HEK293 (cell line): ENCODE measurements around the gene ARHGEF4.

ENCODE experiments used
- CTCF ChIA-PET: fragments of 350-600 bp; formaldehyde crosslinking; extraction: SDS; loops from one replicate; lab custom pipeline; 2021; ENCODE audit warnings: antibody characterized with exemption; lab: Yijun Ruan, JAX
- POLR2A ChIA-PET: fragments of 300-600 bp; formaldehyde crosslinking; extraction: SDS; loops from one replicate; lab custom pipeline; 2020; ENCODE audit warnings: antibody characterized with exemption, inconsistent platforms; lab: Yijun Ruan, JAX
- H3K27ac ChIP-seq: fragments of 200-500 bp; sonication (Bioruptor generic); 2 replicates; pipeline ENCODE4 v1.5.1; 2014; ENCODE audit warnings: low read depth, low read length, control low read depth, inconsistent platforms; ENCODE audit errors: extremely low read depth
- H3K36me3 ChIP-seq, 2 experiments: fragments of 200-500 bp in 1 of 2; sonication (Bioruptor generic) in 1 of 2; 1 replicate in 1 of 2; 2 replicates in 1 of 2; pipeline ENCODE4 v1.5.1; 2014 to 2017; ENCODE audit warnings: inconsistent platforms in 2 of 2, low read length in 2 of 2; ENCODE audit not compliant: control insufficient read depth in 2 of 2, insufficient read depth in 1 of 2
- H3K4me1 ChIP-seq: fragments of 200-500 bp; sonication (Bioruptor generic); 2 replicates; pipeline ENCODE4 v1.5.1; 2014; ENCODE audit warnings: mild to moderate bottlenecking, low read length, inconsistent platforms; ENCODE audit not compliant: control insufficient read depth, insufficient read depth
- H3K4me3 ChIP-seq: 2 replicates; pipeline ENCODE4 v1.5.1; 2011; ENCODE audit warnings: low read depth, mild to moderate bottlenecking, control low read depth, low read length, moderate library complexity
- H3K9me3 ChIP-seq: fragments of 200-500 bp; sonication (Bioruptor generic); 2 replicates; pipeline ENCODE4 v1.5.1; 2014; ENCODE audit warnings: low read depth, low read length, inconsistent platforms; ENCODE audit not compliant: control insufficient read depth, insufficient read depth
- GLI2 ChIP-seq: fragments of 450-650 bp; formaldehyde crosslinking; IDR thresholded peaks from 2 replicates; pipeline ENCODE4; 2017; ENCODE audit warnings: missing biosample characterization, missing genetic modification characterization, low read depth, borderline replicate concordance
- KLF7 ChIP-seq: fragments of 450-650 bp; formaldehyde crosslinking; IDR thresholded peaks from 2 replicates; pipeline ENCODE4 v1.5.1; 2016; ENCODE audit warnings: missing biosample characterization, missing genetic modification characterization, borderline replicate concordance
- KLF9 ChIP-seq: fragments of 450-650 bp; formaldehyde crosslinking; IDR thresholded peaks from 2 replicates; pipeline ENCODE4 v1.5.1; 2016; ENCODE audit warnings: missing biosample characterization, missing genetic modification characterization, low read depth
- OVOL3 ChIP-seq: fragments of 450-650 bp; formaldehyde crosslinking; IDR thresholded peaks from 2 replicates; pipeline ENCODE4 v1.5.1; 2016; ENCODE audit warnings: missing biosample characterization, missing genetic modification characterization
- PRDM6 ChIP-seq: fragments of 450-650 bp; formaldehyde crosslinking; IDR thresholded peaks from 2 replicates; pipeline ENCODE4 v1.5.1; 2017; ENCODE audit warnings: missing biosample characterization, missing genetic modification characterization
- RBAK ChIP-seq: fragments of 450-650 bp; formaldehyde crosslinking; IDR thresholded peaks from 2 replicates; pipeline ENCODE4 v1.5.1; 2016; ENCODE audit warnings: missing biosample characterization, missing genetic modification characterization
- SP3 ChIP-seq: fragments of 450-650 bp; formaldehyde crosslinking; IDR thresholded peaks from 2 replicates; pipeline ENCODE4 v1.5.1; 2016; ENCODE audit warnings: missing biosample characterization, missing genetic modification characterization
- WT1 ChIP-seq: fragments of 450-650 bp; formaldehyde crosslinking; IDR thresholded peaks from 2 replicates; pipeline ENCODE4 v1.5.1; 2016; ENCODE audit warnings: missing biosample characterization, missing genetic modification characterization
- ZBTB44 ChIP-seq: fragments of 450-650 bp; IDR thresholded peaks from 2 replicates; pipeline ENCODE4 v1.5.1; 2018; ENCODE audit warnings: missing biosample characterization, mild to moderate bottlenecking, missing genetic modification characterization
- ZBTB6 ChIP-seq: fragments of 450-650 bp; formaldehyde crosslinking; IDR thresholded peaks from 2 replicates; pipeline ENCODE4 v1.5.1; 2017; ENCODE audit warnings: missing biosample characterization, missing genetic modification characterization
- ZBTB7A ChIP-seq: fragments of 450-650 bp; formaldehyde crosslinking; IDR thresholded peaks from 2 replicates; pipeline ENCODE4 v1.5.1; 2016; ENCODE audit warnings: low read depth, missing biosample characterization, missing genetic modification characterization
- ZFP3 ChIP-seq: fragments of 450-650 bp; formaldehyde crosslinking; IDR thresholded peaks from 2 replicates; pipeline ENCODE4 v1.5.1; 2016; ENCODE audit warnings: low read depth, missing biosample characterization, missing genetic modification characterization
- ZFP37 ChIP-seq: fragments of 450-650 bp; formaldehyde crosslinking; IDR thresholded peaks from 2 replicates; pipeline ENCODE4 v1.5.1; 2016; ENCODE audit warnings: missing biosample characterization, missing genetic modification characterization
- ZNF146 ChIP-seq: fragments of 450-650 bp; formaldehyde crosslinking; IDR thresholded peaks from 2 replicates; pipeline ENCODE4 v1.5.1; 2016; ENCODE audit warnings: missing biosample characterization, missing genetic modification characterization
- ZNF214 ChIP-seq: fragments of 450-650 bp; formaldehyde crosslinking; IDR thresholded peaks from 2 replicates; pipeline ENCODE4 v1.5.1; 2017; ENCODE audit warnings: missing biosample characterization, mild to moderate bottlenecking, missing genetic modification characterization, borderline replicate concordance
- ZNF239 ChIP-seq: fragments of 450-650 bp; formaldehyde crosslinking; IDR thresholded peaks from 2 replicates; pipeline ENCODE4 v1.5.1; 2016; ENCODE audit warnings: missing biosample characterization, missing genetic modification characterization
- ZNF24 ChIP-seq: fragments of 450-650 bp; formaldehyde crosslinking; IDR thresholded peaks from 2 replicates; pipeline ENCODE4 v1.5.1; 2016; ENCODE audit warnings: missing biosample characterization, missing genetic modification characterization
- ZNF248 ChIP-seq: fragments of 450-650 bp; formaldehyde crosslinking; IDR thresholded peaks from 2 replicates; pipeline ENCODE4 v1.5.1; 2017; ENCODE audit warnings: missing biosample characterization, missing genetic modification characterization
- ZNF266 ChIP-seq: fragments of 450-650 bp; formaldehyde crosslinking; IDR thresholded peaks from 2 replicates; pipeline ENCODE4 v1.5.1; 2016; ENCODE audit warnings: missing biosample characterization, missing genetic modification characterization, low read depth
- ZNF280C ChIP-seq: fragments of 450-650 bp; formaldehyde crosslinking; IDR thresholded peaks from 2 replicates; pipeline ENCODE4 v1.5.1; 2016; ENCODE audit warnings: missing biosample characterization, missing genetic modification characterization
- ZNF558 ChIP-seq: fragments of 450-650 bp; formaldehyde crosslinking; IDR thresholded peaks from 2 replicates; pipeline ENCODE4 v1.5.1; 2016; ENCODE audit warnings: missing biosample characterization, missing genetic modification characterization
- ZNF610 ChIP-seq: fragments of 450-650 bp; formaldehyde crosslinking; IDR thresholded peaks from 2 replicates; pipeline ENCODE4 v1.5.1; 2016; ENCODE audit warnings: missing biosample characterization, missing genetic modification characterization, borderline replicate concordance
- ZNF701 ChIP-seq: fragments of 450-650 bp; formaldehyde crosslinking; IDR thresholded peaks from 2 replicates; pipeline ENCODE4 v1.5.1; 2016; ENCODE audit warnings: missing biosample characterization, missing genetic modification characterization
- ZNF777 ChIP-seq: fragments of 450-650 bp; formaldehyde crosslinking; IDR thresholded peaks from 2 replicates; pipeline ENCODE4 v1.5.1; 2017; ENCODE audit warnings: missing biosample characterization, missing genetic modification characterization, borderline replicate concordance
- ZXDB ChIP-seq: fragments of 450-650 bp; formaldehyde crosslinking; IDR thresholded peaks from 2 replicates; pipeline ENCODE4 v1.5.1; 2016; ENCODE audit warnings: missing biosample characterization, missing genetic modification characterization

The ARHGEF4 gene

GRCh38 chr2:130870779-130871178 is 34.1 kb downstream of the ARHGEF4 start:
- no peaks in the 10 kb centered on the region for H3K36me3 ChIP-seq
- ChIA-PET POLR2A (no interaction called here), CTCF (interaction anchor here (1.0 kb wide), 1 partner anchor 73 kb away, joined by 3 read pairs; no protein-coding TSS in a partner anchor)
- H3K27ac ChIP-seq = no peak overlapping the region
- no peak for TF ChIP-seq ZNF558 (tag by site-specific recombination)
- TF ChIP-seq KLF7 (tag by site-specific recombination) = no peak
- no peak for TF ChIP-seq ZNF214 (tag by site-specific recombination)
- no peak for TF ChIP-seq RBAK (tag by site-specific recombination)
- H3K4me1 ChIP-seq = no peaks in the 10 kb centered on the region
- H3K9me3 ChIP-seq = no peaks in the 10 kb centered on the region
- no peak overlapping the region for H3K4me3 ChIP-seq

GRCh38 chr2:130871843-130872740 is 35.4 kb downstream of the ARHGEF4 start:
- H3K4me1 ChIP-seq = no peaks in the 10 kb centered on the region
- H3K36me3 ChIP-seq = no peaks in the 10 kb centered on the region
- TF ChIP-seq GLI2 (tag by site-specific recombination) (no peak), SP3 (no peak), ZNF610 (tag by site-specific recombination) (no peak), KLF9 (tag by site-specific recombination) (no peak), ZNF24 (tag by site-specific recombination) (no peak), ZNF777 (no peak), ZXDB (tag by site-specific recombination) (no peak), ZFP3 (tag by site-specific recombination) (no peak), ZFP37 (no peak), ZNF701 (no peak), ZNF280C (tag by site-specific recombination) (no peak), PRDM6 (no peak)
- no peak overlapping the region for H3K27ac ChIP-seq
- CTCF ChIA-PET = interaction anchor here (0.7 to 1.8 kb wide), 3 partner anchors 51 to 126 kb away, joined by 3 to 4 read pairs (median 3); no protein-coding TSS in a partner anchor
- no peaks in the 10 kb centered on the region for H3K9me3 ChIP-seq
- POLR2A ChIA-PET = no interaction called here
- H3K4me3 ChIP-seq = no peak overlapping the region

- no peaks in the 10 kb centered on the region for H3K4me1 ChIP-seq
- CTCF ChIA-PET = interaction anchor here (0.7 to 4.9 kb wide), 8 partner anchors 9 to 206 kb away, joined by 3 to 74 read pairs (median 4); no protein-coding TSS in a partner anchor
- no peak for TF ChIP-seq KLF7 (tag by site-specific recombination)
- TF ChIP-seq WT1 (tag by site-specific recombination) = no peak
- TF ChIP-seq ZBTB7A (tag by site-specific recombination) = no peak
- no peak for TF ChIP-seq ZBTB44 (tag by site-specific recombination)
- no peak for TF ChIP-seq ZNF24 (tag by site-specific recombination)
- TF ChIP-seq ZBTB6 = no peak
- no peak for TF ChIP-seq ZNF266 (tag by site-specific recombination)
- TF ChIP-seq ZNF239 (tag by site-specific recombination) = no peak
- no peak for TF ChIP-seq OVOL3 (tag by site-specific recombination)
- no peak for TF ChIP-seq ZNF248 (tag by site-specific recombination)
- TF ChIP-seq ZNF146 = no peak
These were observed 36.0 kb downstream of the ARHGEF4 start for GRCh38 chr2:130872741-130873125.

More at GRCh38 chr2:130872741-130873125, 36.0 kb downstream of the ARHGEF4 start:
- Histone ChIP-seq H3K9me3 (no peaks in the 10 kb centered on the region), H3K27ac (no peak overlapping the region), H3K36me3 (no peaks in the 10 kb centered on the region), H3K4me3 (no peak overlapping the region)
- POLR2A ChIA-PET = no interaction called here
